ENCODE results near the gene DUSP22. TPM values are rescaled to one million over a fixed set of nuclear protein-coding genes. Genes with fewer than 3 reads are reported as not detected.

DUSP22 gene
- total and polyA plus RNA-seq, 4 donors, result 9.5 to 31.0 (median 20.1) TPM

DNA sequence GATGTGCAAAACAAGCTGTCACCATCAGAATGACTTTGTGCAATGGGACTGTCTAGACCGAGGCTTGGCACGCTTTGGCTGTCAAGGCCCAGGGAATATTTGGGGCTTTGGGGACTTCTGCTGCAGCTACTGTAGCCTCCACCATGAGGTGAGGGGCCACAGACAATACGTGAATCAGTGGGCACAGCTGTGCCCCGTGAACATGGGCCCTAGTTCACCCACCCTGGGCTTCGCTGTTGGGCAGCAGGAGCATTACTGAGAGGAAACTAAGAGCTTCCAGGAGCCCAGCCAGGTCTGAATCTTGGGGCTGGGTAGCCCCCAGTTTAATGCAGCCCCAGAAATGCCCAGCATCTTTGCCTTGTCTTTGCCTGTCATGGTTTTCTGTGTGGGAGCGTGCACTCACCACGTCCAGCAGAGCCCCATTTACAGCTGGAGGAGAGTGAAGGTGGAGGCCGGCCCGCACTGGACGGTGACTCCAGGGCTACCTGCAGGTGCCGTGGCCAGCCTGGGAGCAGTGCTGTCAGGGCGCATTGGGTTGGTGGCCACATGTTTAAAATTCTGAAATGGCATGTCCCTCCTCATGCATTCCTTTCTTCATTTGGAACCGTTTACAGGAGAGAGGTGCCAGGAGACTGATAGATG is 34.7 kb downstream of the DUSP22 start:
- Histone ChIP-seq H3K4me3 (ENCODE audit: low read depth in 1 of 3, low read length in 3 of 3) (no peak overlapping the region), H3K9ac (ENCODE audit: low read depth in 1 of 2, low read length in 2 of 2) (no peak overlapping the region), H3K9me3 (ENCODE audit: control insufficient read depth in 4 of 4, low read length in 3 of 4) (no peaks in the 10 kb centered on the region), H3K4me1 (ENCODE audit: control insufficient read depth in 4 of 4, insufficient read depth in 4 of 4, low read length in 3 of 4) (no peaks in the 10 kb centered on the region), H3K36me3 (ENCODE audit: control insufficient read depth in 4 of 4, insufficient read depth in 3 of 4, low read depth in 1 of 4, low read length in 3 of 4) (no peaks in the 10 kb centered on the region), H3K27ac (ENCODE audit: low read depth in 1 of 2, low read length in 2 of 2) (no peak overlapping the region), H3K27me3 (ENCODE audit: control insufficient read depth in 4 of 4, insufficient read depth in 4 of 4, low read length in 3 of 4) (no peaks in the 10 kb centered on the region)
- no peak for DNase-seq (ENCODE audit: low spot score)
- TF ChIP-seq JUND (IDR thresholded peaks at IDR 0.05) (no peak), GABPA (IDR thresholded peaks at IDR 0.05 in 1 of 2, conservative IDR thresholded peaks at IDR 0.05 in 1 of 2) (no peak), SP1 (IDR thresholded peaks at IDR 0.05) (no peak), RXRA (IDR thresholded peaks at IDR 0.05) (no peak), HNF4G (IDR thresholded peaks at IDR 0.05) (no peak), RAD21 (IDR thresholded peaks at IDR 0.05) (no peak), NR2F2 (IDR thresholded peaks at IDR 0.05) (no peak), TAF1 (conservative IDR thresholded peaks at IDR 0.05) (no peak), FOXA2 (IDR thresholded peaks at IDR 0.05) (no peak), YY1 (IDR thresholded peaks at IDR 0.05) (no peak)
- TF ChIP-seq, protein P1, sequence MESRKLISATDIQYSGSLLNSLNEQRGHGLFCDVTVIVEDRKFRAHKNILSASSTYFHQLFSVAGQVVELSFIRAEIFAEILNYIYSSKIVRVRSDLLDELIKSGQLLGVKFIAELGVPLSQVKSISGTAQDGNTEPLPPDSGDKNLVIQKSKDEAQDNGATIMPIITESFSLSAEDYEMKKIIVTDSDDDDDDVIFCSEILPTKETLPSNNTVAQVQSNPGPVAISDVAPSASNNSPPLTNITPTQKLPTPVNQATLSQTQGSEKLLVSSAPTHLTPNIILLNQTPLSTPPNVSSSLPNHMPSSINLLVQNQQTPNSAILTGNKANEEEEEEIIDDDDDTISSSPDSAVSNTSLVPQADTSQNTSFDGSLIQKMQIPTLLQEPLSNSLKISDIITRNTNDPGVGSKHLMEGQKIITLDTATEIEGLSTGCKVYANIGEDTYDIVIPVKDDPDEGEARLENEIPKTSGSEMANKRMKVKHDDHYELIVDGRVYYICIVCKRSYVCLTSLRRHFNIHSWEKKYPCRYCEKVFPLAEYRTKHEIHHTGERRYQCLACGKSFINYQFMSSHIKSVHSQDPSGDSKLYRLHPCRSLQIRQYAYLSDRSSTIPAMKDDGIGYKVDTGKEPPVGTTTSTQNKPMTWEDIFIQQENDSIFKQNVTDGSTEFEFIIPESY (IDR thresholded peaks at IDR 0.05), result no peak
- TF ChIP-seq, protein P2, sequence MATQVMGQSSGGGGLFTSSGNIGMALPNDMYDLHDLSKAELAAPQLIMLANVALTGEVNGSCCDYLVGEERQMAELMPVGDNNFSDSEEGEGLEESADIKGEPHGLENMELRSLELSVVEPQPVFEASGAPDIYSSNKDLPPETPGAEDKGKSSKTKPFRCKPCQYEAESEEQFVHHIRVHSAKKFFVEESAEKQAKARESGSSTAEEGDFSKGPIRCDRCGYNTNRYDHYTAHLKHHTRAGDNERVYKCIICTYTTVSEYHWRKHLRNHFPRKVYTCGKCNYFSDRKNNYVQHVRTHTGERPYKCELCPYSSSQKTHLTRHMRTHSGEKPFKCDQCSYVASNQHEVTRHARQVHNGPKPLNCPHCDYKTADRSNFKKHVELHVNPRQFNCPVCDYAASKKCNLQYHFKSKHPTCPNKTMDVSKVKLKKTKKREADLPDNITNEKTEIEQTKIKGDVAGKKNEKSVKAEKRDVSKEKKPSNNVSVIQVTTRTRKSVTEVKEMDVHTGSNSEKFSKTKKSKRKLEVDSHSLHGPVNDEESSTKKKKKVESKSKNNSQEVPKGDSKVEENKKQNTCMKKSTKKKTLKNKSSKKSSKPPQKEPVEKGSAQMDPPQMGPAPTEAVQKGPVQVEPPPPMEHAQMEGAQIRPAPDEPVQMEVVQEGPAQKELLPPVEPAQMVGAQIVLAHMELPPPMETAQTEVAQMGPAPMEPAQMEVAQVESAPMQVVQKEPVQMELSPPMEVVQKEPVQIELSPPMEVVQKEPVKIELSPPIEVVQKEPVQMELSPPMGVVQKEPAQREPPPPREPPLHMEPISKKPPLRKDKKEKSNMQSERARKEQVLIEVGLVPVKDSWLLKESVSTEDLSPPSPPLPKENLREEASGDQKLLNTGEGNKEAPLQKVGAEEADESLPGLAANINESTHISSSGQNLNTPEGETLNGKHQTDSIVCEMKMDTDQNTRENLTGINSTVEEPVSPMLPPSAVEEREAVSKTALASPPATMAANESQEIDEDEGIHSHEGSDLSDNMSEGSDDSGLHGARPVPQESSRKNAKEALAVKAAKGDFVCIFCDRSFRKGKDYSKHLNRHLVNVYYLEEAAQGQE (IDR thresholded peaks at IDR 0.05), result no peak
- TF ChIP-seq, protein P3, sequence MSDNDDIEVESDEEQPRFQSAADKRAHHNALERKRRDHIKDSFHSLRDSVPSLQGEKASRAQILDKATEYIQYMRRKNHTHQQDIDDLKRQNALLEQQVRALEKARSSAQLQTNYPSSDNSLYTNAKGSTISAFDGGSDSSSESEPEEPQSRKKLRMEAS (IDR thresholded peaks at IDR 0.05), result no peak
- TF ChIP-seq, protein P4, sequence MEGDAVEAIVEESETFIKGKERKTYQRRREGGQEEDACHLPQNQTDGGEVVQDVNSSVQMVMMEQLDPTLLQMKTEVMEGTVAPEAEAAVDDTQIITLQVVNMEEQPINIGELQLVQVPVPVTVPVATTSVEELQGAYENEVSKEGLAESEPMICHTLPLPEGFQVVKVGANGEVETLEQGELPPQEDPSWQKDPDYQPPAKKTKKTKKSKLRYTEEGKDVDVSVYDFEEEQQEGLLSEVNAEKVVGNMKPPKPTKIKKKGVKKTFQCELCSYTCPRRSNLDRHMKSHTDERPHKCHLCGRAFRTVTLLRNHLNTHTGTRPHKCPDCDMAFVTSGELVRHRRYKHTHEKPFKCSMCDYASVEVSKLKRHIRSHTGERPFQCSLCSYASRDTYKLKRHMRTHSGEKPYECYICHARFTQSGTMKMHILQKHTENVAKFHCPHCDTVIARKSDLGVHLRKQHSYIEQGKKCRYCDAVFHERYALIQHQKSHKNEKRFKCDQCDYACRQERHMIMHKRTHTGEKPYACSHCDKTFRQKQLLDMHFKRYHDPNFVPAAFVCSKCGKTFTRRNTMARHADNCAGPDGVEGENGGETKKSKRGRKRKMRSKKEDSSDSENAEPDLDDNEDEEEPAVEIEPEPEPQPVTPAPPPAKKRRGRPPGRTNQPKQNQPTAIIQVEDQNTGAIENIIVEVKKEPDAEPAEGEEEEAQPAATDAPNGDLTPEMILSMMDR (IDR thresholded peaks at IDR 0.05; ENCODE audit: low read depth, low read length, missing input control), result no peak
- WGBS, result 90% methylated on average over 13 of the region's 13 CpGs

DNA sequence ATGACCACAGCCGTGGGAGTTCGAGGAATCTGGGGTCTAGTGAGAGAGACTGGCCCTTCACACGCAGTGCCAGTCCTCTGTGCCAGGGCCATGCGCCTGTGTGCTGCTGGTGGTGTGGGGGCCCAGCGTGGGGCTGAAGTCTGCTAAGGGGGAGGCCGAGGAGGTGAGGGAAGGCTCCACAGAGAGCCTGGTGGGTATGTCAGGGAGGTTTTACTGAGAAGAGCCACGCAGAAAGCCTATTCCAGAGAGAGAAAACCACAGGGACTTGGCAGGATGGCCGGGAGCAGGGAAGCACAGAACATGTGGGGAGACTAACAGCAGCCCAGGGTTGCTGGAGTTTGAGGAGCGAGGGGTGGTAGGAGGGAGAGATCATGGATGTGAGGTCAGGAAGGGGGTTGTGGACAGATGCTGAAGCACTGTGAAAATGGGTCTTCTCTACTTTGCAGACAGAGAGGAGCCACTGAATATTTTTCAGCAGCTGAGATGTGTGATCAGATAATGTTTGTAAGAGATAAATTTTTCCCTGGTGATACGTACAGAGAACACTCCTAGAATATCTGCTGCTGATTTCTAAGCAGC is 35.3 kb downstream of the DUSP22 start:
- DNase-seq (ENCODE audit: low spot score), result no peak
- H3K9me3 ChIP-seq (ENCODE audit: control insufficient read depth in 4 of 4, low read length in 3 of 4), result no peaks in the 10 kb centered on the region
- no peak overlapping the region for H3K4me3 ChIP-seq (ENCODE audit: low read depth in 1 of 3, low read length in 3 of 3)
- no peaks in the 10 kb centered on the region for H3K4me1 ChIP-seq (ENCODE audit: control insufficient read depth in 4 of 4, insufficient read depth in 4 of 4, low read length in 3 of 4)
- no peaks in the 10 kb centered on the region for H3K27me3 ChIP-seq (ENCODE audit: control insufficient read depth in 4 of 4, insufficient read depth in 4 of 4, low read length in 3 of 4)
- no peak overlapping the region for H3K9ac ChIP-seq (ENCODE audit: low read depth in 1 of 2, low read length in 2 of 2)
- no peaks in the 10 kb centered on the region for H3K36me3 ChIP-seq (ENCODE audit: control insufficient read depth in 4 of 4, insufficient read depth in 3 of 4, low read depth in 1 of 4, low read length in 3 of 4)
- H3K27ac ChIP-seq (ENCODE audit: low read depth in 1 of 2, low read length in 2 of 2), result no peak overlapping the region
- 76% methylated on average over 10 of the region's 10 CpGs for WGBS
- TF ChIP-seq, protein P2 (IDR thresholded peaks at IDR 0.05), result no peak
- TF ChIP-seq, protein P4 (IDR thresholded peaks at IDR 0.05; ENCODE audit: low read depth, low read length, missing input control), result no peak
- TF ChIP-seq, protein P5, sequence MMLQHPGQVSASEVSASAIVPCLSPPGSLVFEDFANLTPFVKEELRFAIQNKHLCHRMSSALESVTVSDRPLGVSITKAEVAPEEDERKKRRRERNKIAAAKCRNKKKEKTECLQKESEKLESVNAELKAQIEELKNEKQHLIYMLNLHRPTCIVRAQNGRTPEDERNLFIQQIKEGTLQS (IDR thresholded peaks at IDR 0.05), result no peak
- TF ChIP-seq, protein P3 (IDR thresholded peaks at IDR 0.05), result no peak
- TF ChIP-seq YY1 (IDR thresholded peaks at IDR 0.05) (no peak), GABPA (IDR thresholded peaks at IDR 0.05 in 1 of 2, conservative IDR thresholded peaks at IDR 0.05 in 1 of 2) (no peak), HNF4A (conservative IDR thresholded peaks at IDR 0.05) (no peak), NR2F2 (IDR thresholded peaks at IDR 0.05) (no peak), FOXA2 (IDR thresholded peaks at IDR 0.05) (no peak)
